OCI-LY7 (cell line): ENCODE measurements around the gene SCGB1D1. TPM values are rescaled to one million over a fixed set of nuclear protein-coding genes. Genes with fewer than 3 reads are reported as not detected.
"Not testable (repeated sequence)": the region's sequence is repeated elsewhere in the genome, so short reads cannot be mapped to it uniquely, and the experiment has no call there.

Experiments used
- BruUV-seq: library from RNA; stranded (reverse); fragments of 400-500 nt; replicated peaks from 2 replicates; lab custom pipeline; 2021; lab: Mats Ljungman, UMichigan
- CTCF ChIA-PET: fragments of 300-600 bp; sonication (Branson Sonifier 250); formaldehyde crosslinking; loops from one replicate; lab custom pipeline; 2022; ENCODE audit warnings: antibody characterized with exemption; ENCODE audit not compliant: unreplicated experiment; lab: Charles Lee
- POLR2A ChIA-PET: fragments of 300-600 bp; sonication (Branson Sonifier 250); formaldehyde crosslinking; loops from one replicate; lab custom pipeline; 2022; ENCODE audit warnings: antibody characterized with exemption; lab: Charles Lee
- DNase-seq: peaks from one replicate; pipeline ENCODE4 v3.0.0-alpha.2; 2015; ENCODE audit warnings: low spot score
- H2AFZ ChIP-seq: fragments of 200-600 bp; sonication (generic), shearing (Covaris generic); 2 replicates; pipeline ENCODE4 v1.6.1; 2014; ENCODE audit warnings: mild to moderate bottlenecking, antibody characterized with exemption, low read length, moderate library complexity
- H3K27ac ChIP-seq: fragments of 200-600 bp; sonication (generic); 2 replicates; pipeline ENCODE4 v1.5.1; 2014; ENCODE audit warnings: mixed run types, low read depth, mild to moderate bottlenecking, moderate library complexity, low read length, inconsistent platforms; ENCODE audit not compliant: poor library complexity, severe bottlenecking
- H3K36me3 ChIP-seq: fragments of 200-600 bp; sonication (generic); 2 replicates; pipeline ENCODE4 v1.6.1; 2014; ENCODE audit warnings: mild to moderate bottlenecking, antibody characterized with exemption, low read length, moderate library complexity, mixed read lengths; ENCODE audit not compliant: insufficient read depth
- H3K4me1 ChIP-seq: fragments of 200-600 bp; sonication (generic); 2 replicates; pipeline ENCODE4 v1.5.1; 2014; ENCODE audit warnings: mild to moderate bottlenecking, low read length; ENCODE audit not compliant: insufficient read depth, poor library complexity, severe bottlenecking
- H3K4me2 ChIP-seq: fragments of 200-600 bp; sonication (generic); 2 replicates; pipeline ENCODE4 v1.6.1; 2014; ENCODE audit warnings: mild to moderate bottlenecking, low read length
- H3K4me3 ChIP-seq: fragments of 200-600 bp; sonication (generic); 2 replicates; pipeline ENCODE4 v1.5.1; 2014; ENCODE audit warnings: mild to moderate bottlenecking, low read depth, low read length; ENCODE audit not compliant: poor library complexity, severe bottlenecking
- H3K79me2 ChIP-seq: fragments of 200-600 bp; sonication (generic); 2 replicates; pipeline ENCODE4 v1.6.1; 2016; ENCODE audit warnings: low read depth, mild to moderate bottlenecking, low read length, moderate library complexity, mixed read lengths; ENCODE audit not compliant: insufficient read depth
- H3K9me2 ChIP-seq: fragments of 200-600 bp; sonication (generic); 2 replicates; pipeline ENCODE4 v1.6.1; 2016; ENCODE audit warnings: mild to moderate bottlenecking, low read length, mixed read lengths; ENCODE audit not compliant: insufficient read depth
- H3K9me3 ChIP-seq: fragments of 200-600 bp; sonication (generic); 2 replicates; pipeline ENCODE4 v1.6.1; 2014; ENCODE audit warnings: mild to moderate bottlenecking, mixed run types, low read length, mixed read lengths
- H4K20me1 ChIP-seq: fragments of 200-600 bp; sonication (generic); 2 replicates; pipeline ENCODE4 v1.6.1; 2014; ENCODE audit warnings: mild to moderate bottlenecking, antibody characterized with exemption, low read length, moderate library complexity, mixed read lengths; ENCODE audit not compliant: insufficient read depth
- EZH2phosphoT487 ChIP-seq: fragments of 200-600 bp; sonication (generic); IDR thresholded peaks from 2 replicates; pipeline ENCODE4 v1.6.1; 2018; ENCODE audit warnings: low read depth, borderline replicate concordance, mild to moderate bottlenecking, mixed run types, antibody characterized with exemption, low read length, moderate library complexity, mixed read lengths
- intact Hi-C: fragments of 100-400 bp; cut with micrococcal nuclease; formaldehyde crosslinking; loops from one replicate; pipeline ENCODE4 v1.10.0; 2022; ENCODE audit not compliant: unreplicated experiment
- total RNA-seq, 2 experiments: library from RNA; depleted of rRNA in 1 of 2; stranded (reverse); fragments of >200 nt in 1 of 2; shearing (Covaris generic) in 1 of 2; gene quantifications; 2 replicates each; pipeline ENCODE4 v1.2.3, GENCODE V29; 2014 to 2022
- TF ChIP-seq, protein P1 (sequence below): fragments of 200-600 bp; sonication (generic); conservative IDR thresholded peaks from 2 replicates; pipeline ENCODE4 v1.5.1; 2014; ENCODE audit warnings: mild to moderate bottlenecking, antibody characterized with exemption, low read length, moderate library complexity, mixed read lengths

SCGB1D1 gene
- total RNA-seq, 2 experiments from 2014 or later, result not detected

DNA sequence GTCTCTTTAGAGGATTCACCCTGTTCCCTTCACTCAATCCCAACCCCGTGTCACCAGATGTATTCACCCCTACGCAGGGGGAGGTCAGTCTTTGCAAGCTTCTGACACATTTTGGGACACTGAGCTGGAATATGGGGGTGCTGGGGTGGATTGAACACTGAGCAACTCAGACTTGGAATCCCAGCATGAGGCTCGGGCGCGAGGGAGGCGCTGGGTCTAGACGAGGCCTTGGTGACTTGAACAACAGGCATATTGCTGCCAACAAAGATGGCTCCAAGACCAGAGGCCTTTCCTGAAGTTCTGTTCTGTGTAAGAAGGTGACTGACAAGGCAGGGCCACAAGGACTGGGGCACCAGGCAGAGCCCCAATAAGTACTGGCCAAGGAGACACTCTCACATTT, 15.4 kb downstream of the SCGB1D1 start:
- no peak overlapping the region for H3K4me3 ChIP-seq
- H3K4me2 ChIP-seq, result peak overlapping the region; percentile 53
- TF ChIP-seq, protein P1, sequence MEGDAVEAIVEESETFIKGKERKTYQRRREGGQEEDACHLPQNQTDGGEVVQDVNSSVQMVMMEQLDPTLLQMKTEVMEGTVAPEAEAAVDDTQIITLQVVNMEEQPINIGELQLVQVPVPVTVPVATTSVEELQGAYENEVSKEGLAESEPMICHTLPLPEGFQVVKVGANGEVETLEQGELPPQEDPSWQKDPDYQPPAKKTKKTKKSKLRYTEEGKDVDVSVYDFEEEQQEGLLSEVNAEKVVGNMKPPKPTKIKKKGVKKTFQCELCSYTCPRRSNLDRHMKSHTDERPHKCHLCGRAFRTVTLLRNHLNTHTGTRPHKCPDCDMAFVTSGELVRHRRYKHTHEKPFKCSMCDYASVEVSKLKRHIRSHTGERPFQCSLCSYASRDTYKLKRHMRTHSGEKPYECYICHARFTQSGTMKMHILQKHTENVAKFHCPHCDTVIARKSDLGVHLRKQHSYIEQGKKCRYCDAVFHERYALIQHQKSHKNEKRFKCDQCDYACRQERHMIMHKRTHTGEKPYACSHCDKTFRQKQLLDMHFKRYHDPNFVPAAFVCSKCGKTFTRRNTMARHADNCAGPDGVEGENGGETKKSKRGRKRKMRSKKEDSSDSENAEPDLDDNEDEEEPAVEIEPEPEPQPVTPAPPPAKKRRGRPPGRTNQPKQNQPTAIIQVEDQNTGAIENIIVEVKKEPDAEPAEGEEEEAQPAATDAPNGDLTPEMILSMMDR, result no peak
- TF ChIP-seq EZH2phosphoT487, result no peak
- H3K9me3 ChIP-seq, result no peaks in the 10 kb centered on the region
- H3K4me1 ChIP-seq, result peaks cover 42% of the 10 kb centered on the region
- no TSS peak for BruUV-seq
- peak overlapping the region; percentile 4; the same call in 1 of the 2 replicates for H2AFZ ChIP-seq
- intact Hi-C loops, result no loop called here
- H3K36me3 ChIP-seq, result no peaks in the 10 kb centered on the region
- CTCF ChIA-PET, result no interaction called here
- no peaks in the 10 kb centered on the region for H4K20me1 ChIP-seq
- DNase-seq, result no peak
- peak overlapping the region; percentile 83 for H3K27ac ChIP-seq
- no peaks in the 10 kb centered on the region for H3K79me2 ChIP-seq
- H3K9me2 ChIP-seq, result no peaks in the 10 kb centered on the region
- POLR2A ChIA-PET, result no interaction called here

DNA sequence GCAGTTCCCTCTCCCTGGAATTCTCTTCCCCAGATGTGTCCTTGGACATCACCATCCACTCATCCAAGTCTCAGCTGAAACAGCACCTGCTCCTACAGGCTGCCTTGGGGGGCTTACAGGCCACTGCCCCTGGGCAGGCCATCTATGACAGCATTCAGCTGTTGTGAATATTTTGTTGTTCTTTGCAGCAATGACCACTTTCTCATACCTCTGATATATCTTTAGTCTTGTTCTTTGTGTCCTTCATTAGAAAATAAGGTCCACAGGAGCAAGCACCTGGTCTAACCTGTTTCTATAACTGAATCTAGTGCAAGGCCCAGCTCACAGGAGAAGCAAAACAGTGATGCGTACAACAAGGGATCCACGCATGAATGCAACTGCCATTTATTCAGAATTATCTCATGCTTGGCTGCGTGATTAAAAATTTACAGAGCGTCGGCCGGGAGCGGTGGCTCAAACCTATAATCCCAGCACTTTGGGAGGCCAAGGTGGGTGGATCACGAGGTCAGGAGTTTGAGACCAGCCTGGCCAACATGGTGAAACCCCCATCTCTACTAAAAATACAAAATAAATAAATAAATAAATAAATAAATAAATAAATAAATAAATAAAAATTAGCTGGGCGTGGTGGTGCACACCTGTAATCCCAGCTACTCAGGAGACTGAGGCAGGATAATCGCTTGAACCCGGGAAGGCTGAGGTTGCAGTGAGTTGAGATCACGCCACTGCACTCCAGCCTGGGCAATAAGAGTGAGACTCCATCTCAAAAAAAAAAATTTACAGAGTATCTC, 16.5 kb downstream of the SCGB1D1 start:
- POLR2A ChIA-PET, H3K36me3 ChIP-seq, H3K79me2 ChIP-seq, H3K4me3 ChIP-seq, H3K9me3 ChIP-seq, BruUV-seq, H4K20me1 ChIP-seq, H3K9me2 ChIP-seq, CTCF ChIA-PET: not testable (repeated sequence)
- Histone ChIP-seq H3K4me1 (peaks cover 42% of the 10 kb centered on the region), H2AFZ (peak overlapping the region; percentile 4; the same call in 1 of the 2 replicates), H3K27ac (peak overlapping the region; percentile 83), H3K4me2 (peak overlapping the region; percentile 53)
- DNase-seq, result peak; percentile 77
- intact Hi-C loops, result loop anchor here (2.0 kb wide), 1 partner anchor 36 kb away; no protein-coding TSS in a partner anchor

DNA sequence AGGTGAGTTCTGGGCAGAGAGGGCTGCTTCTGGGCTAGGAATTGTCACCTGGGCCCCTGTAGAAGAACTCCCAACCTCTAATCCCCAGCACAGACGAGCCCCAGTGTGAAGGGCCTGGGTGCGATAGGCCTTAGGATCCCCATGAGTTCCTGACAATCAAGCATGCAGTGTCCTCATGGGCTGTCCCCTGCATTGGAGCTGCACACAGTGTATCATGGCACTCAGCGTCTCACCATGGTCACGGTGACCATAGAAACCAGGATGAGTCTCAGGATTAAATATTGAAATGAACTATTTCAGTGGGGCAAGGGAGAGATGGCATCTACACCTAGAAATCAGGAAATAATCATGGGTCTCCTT, 18.7 kb downstream of the SCGB1D1 start:
- intact Hi-C loops, result no loop called here
- CTCF ChIA-PET, result interaction anchor here (0.5 kb wide), 1 partner anchor 419 kb away, joined by 3 read pairs; no protein-coding TSS in a partner anchor

More for the DNA sequence above, 18.7 kb downstream of the SCGB1D1 start:
- no peaks in the 10 kb centered on the region for H4K20me1 ChIP-seq
- H3K79me2 ChIP-seq, result no peaks in the 10 kb centered on the region
- no peak overlapping the region for H3K4me3 ChIP-seq
- POLR2A ChIA-PET, result no interaction called here
- H3K9me3 ChIP-seq, result no peaks in the 10 kb centered on the region
- H3K9me2 ChIP-seq, result no peaks in the 10 kb centered on the region
- DNase-seq, result no peak
- 0 out of 2 replicates have a peak overlapping the region, but pooled peaks have one; percentile 8 for H3K4me2 ChIP-seq
- BruUV-seq, result no TSS peak
- H3K27ac ChIP-seq, result no peak overlapping the region
- peaks cover 34% of the 10 kb centered on the region for H3K4me1 ChIP-seq
- H3K36me3 ChIP-seq, result no peaks in the 10 kb centered on the region
- no peak overlapping the region for H2AFZ ChIP-seq
- TF ChIP-seq, protein P1, result no peak
